GM18870 (cell line): Measurements from ENCODE around the gene VPS26B.
"Not testable (repeated sequence)": the region's sequence is repeated elsewhere in the genome, so short reads cannot be mapped to it uniquely, and the experiment has no call there.

Source experiments
- ATAC-seq: cut with Tn5 transposase; IDR thresholded peaks from one replicate; pipeline ENCODE4 v1.9.1; 2021; ENCODE audit warnings: moderate library complexity; ENCODE audit not compliant: unreplicated experiment

The VPS26B gene

GRCh38 chr11:134231958-134232659 is 7.6 kb downstream of the VPS26B start:
- ATAC-seq = no peak

- no peak for ATAC-seq
These were observed 9.3 kb downstream of the VPS26B start for GRCh38 chr11:134233729-134234179.

DNA sequence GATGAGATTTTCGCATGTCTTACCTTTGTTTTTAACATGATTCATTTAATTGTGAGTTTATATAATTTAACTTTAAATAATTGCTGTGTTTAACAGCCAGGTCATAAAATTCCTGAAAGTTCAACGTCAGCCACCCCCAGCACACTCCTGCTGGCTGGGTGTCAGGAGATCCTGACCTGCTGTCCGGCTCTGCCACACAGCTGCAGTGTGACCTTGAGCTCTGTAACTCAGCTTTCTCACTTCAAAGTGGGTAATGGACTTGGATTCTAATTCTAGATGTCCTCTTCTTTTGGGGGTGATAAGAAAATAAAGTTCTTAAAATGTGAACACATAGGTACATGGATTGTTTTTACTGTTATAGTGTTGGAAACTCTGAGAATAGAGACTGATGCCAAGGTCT is 10.9 kb downstream of the VPS26B start:
- ATAC-seq = no peak

DNA sequence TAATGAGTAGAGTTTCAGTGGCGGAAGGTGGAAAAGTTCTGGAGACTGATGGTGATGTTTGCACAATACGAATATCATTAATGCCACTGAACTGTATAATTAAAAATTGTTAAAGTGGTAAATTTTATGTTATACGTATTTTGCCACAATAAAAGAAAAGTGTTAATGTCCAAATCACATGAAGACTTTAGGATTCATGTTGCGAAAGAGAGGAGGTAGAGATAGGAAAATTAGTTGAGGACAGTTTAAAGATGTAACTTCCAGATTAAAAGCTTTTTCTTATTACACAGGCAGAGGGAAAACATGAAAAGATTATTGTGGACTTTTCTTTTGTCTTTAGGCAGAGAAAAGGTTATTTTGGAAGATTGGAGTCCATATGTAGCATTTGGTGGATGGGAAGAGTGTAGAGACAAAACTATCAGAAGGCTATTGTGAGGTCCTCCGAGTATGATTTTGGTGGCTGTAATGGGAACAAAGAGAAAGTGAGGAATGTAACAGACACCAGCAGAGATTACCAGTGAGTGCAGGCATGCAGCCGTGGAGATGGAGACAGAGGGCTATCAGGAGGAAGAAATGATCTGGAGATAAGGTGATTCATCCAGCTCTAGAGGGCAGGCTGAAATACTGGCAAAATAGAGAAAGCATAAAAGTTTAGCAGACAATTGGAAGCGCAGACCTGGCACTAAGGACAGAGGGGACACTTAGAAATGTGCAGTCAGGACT is 12.5 kb downstream of the VPS26B start:
- no peak for ATAC-seq

GRCh38 chr11:134237557-134237922 is 13.1 kb downstream of the VPS26B start:
- no peak for ATAC-seq

GRCh38 chr11:134238956-134239355 is 14.5 kb downstream of the VPS26B start:
- no peak for ATAC-seq

DNA sequence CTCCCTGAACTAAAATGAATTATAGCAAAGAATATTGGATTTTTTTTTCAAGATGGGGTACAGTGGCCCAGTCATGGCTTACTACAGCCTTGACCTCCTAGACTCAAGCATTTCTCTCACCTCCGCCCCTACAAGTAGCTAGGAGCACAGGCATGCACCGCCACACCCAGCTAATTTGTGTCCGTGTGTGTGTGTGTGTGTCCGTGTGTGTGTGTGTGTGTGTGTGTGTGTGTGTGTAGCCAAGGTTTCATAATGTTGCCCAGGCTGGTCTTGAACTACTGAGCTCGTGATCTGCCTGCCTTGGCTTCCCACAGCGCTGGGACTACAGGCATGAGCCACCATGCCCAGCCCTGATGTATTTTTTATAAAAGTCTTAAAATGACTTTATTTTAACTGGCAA is 16.1 kb downstream of the VPS26B start:
- no peak for ATAC-seq

DNA sequence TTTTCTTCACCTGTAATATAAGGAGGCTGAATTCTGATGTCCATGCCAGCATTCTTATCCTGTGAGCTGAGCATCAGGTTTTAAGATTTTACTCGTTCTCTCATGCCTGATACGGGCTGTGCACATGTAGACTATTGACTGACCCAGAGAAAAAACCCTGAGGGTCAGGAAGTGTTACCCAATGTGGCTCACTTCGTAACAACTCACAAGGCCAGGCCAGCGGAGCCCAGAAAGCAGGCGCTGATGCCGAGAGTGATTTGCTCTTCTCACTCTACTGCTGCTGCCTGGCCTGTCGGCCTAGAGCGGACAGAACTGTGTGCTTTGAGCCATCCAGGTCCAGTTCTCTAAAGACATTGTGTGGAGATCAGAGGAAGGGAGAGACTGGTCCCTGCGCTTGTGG is 17.9 kb downstream of the VPS26B start:
- ATAC-seq = no peak

GRCh38 chr11:134243913-134244312 is 19.4 kb downstream of the VPS26B start:
- no peak for ATAC-seq

DNA sequence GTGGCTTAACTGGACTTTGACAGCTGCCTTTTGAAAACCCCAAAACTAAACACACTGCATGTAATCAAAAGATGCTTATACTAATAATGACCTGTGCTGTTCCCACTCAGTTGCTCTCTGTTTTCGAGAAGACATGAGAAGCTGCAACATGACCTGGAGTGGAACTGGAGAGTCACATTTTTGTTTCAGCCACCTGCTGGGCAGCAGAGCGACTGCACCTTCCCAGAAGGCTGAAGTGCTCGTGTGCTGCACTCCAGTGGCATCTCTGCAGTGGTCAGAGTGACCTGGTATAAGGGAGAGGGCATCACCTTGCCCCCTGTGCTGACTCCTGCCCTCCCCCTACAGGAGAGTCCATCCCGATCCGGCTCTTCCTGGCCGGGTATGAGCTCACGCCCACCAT is 20.1 kb downstream of the VPS26B start:
- ATAC-seq = peak; percentile 64

- ATAC-seq = no peak
These were observed 21.0 kb downstream of the VPS26B start for GRCh38 chr11:134245434-134245833.

- no peak for ATAC-seq
These were observed 21.6 kb downstream of the VPS26B start for GRCh38 chr11:134246100-134246499.

DNA sequence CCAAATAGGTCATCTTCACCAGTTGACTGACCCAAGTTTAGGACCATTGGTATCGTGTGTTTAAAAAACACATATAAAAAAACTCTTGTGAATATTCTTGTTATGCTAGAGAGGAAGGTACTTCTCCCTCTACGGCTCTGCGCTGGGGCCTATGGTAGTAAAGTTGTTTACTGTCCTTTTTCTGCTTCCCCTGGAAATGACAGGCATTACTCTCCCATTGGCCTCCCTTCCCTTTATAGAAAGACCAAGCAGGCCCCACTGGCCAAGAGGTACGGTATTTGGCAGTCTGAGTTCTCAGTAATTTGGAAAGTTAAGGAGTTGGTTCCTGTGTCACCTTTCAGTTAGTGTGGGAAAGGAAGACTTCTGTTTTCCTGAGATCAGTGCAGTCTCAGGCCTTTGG is 22.2 kb downstream of the VPS26B start:
- no peak for ATAC-seq

DNA sequence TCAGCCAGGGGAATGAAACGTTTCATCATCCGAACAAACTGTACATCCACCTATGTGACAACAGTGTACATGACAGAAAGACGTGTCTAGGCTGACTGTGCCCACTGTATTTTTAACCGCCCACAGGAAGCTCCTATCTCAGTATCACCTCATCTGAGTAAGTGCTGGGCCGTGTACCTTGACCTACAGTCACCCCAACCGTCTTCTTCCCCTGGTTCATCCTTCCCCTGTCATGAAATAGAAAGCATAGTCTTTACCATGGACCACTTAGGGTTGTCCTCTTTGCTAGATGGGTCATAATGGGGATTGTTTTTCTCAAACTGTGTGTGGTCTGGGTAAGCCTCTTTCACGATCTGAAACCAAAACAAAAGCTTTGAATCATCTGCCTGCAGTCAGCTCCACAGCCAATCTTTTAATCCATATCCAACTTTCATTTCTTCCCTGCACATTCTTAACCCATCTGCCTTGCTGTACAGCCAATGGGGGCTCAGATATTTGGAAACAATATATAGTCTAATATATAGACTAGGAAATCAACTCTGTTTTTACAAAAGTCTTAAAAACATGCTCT is 24.5 kb downstream of the VPS26B start:
- ATAC-seq = no peak

- no peak for ATAC-seq
These were observed 25.8 kb downstream of the VPS26B start for GRCh38 chr11:134250246-134250645.

GRCh38 chr11:134250675-134251074 is 26.2 kb downstream of the VPS26B start:
- ATAC-seq = no peak

DNA sequence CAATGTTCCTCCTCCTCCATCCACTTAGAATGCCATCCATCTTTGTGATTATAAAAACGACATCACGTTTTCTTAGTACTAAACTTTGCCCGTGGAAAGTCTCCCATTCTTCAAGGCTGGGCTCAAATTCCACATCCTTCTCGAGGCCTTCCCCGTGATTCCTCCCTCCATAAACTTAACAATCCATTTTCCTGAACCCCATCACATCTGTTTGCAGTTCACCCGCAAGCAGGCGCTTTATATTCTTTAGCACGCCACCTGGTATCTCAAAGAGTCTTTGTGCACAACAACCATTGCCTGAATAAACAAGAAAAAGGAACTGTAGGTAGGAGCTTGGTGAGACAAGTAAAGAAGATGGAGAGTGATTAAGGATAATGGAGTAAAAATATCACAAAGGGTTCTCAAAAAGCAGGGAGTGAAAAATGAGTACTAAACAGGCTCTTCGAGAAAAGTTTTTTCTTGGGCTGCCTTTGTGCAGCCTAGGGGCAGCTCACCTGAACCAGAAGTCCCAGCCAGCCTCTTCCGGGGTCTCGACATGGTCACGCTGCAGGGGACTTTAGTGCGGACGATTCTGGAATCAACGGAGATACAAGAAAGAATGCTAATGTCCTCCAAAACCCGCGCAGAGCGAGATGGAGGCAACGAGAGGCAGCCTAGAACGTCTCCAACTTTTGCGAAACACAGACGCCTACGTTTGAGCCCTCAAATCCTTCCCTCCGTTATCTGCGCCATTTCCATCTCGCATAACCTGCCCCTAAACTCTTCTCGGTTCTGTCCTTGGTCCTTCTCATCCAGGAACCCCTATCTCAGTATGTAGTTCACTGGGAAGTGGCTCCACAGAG is 28.1 kb downstream of the VPS26B start:
- ATAC-seq = peak; percentile 40

DNA sequence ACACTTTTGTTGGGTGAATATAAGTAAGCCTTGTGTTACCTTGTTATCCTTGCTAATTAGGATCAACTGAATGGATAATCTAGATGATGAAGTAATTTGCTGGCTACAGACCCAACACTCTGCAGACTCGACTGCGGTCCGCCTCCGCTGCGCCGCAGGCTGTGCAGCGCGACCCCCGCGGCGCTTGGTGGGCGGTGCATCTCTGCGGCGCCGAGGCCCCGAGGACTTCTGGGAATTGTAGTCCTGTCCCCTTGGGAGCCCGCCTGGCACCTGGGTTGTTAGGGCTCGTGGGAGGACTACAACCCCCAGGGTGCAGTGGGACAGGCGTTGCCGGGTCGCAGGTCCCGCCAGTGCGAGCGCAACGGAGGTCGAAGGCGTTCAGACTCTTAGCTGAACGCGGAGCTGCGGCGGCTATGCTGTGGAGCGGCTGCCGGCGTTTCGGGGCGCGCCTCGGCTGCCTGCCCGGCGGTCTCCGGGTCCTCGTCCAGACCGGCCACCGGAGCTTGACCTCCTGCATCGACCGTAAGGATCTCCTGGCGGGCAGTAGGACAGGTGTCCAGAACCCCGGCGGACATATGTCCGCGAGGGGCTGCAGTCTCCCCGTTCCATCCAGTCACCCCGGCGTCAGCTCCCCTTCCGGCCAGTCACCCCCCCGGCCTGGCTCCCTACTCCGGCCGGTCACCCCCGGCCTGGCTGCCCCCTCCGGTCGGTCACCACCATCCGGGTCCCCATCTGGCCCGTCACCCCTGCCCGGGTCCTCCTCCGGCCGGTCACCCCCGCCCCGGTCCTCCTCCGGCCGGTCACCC is 28.9 kb downstream of the VPS26B start, which contains the start of the genes ACAD8 and THYN1:
ACAD8 (plus strand) TSS at position 381 of the 806 bp plus-strand sequence; CDS start at position 414, 33 bp downstream.
THYN1 (minus strand) TSS at position 165 of the 806 bp plus-strand sequence. CDS start 470 bp downstream, outside the sequence.
- peak; percentile 97 for ATAC-seq

DNA sequence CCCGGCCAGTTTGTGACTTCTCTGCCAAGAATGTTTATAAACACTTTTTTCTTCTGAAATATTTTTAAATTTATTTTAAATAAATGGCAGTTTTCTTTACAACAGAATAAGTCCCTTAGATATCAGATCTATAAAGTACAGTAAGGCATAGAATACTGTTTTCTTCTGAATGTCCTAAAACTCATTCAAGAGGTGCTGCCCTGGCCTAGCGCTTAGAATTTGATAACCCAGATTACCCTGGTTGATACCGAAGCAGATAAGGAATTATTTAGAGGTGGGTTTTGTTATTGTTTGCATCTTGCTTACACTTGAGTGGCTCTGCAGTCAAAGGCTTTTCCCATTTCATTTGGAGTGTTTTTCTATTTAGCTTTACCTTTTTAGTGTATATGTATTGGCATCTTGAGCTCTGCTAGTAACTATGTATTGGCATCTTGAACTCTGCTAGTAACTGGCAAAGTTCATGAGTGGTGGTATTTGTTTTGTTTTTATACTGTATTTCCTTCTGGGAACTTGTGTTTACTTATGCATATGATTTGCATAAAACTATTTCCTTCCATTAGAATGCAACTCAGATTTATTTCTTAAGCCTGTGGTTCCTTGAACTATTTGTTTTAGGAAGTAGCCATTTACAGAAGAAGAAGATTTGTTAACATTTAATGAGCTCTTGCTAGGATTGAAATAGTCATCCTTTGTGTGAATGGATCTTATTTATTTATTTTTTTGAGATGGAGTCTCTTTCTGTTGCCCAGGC is 30.1 kb downstream of the VPS26B start:
- no peak for ATAC-seq

DNA sequence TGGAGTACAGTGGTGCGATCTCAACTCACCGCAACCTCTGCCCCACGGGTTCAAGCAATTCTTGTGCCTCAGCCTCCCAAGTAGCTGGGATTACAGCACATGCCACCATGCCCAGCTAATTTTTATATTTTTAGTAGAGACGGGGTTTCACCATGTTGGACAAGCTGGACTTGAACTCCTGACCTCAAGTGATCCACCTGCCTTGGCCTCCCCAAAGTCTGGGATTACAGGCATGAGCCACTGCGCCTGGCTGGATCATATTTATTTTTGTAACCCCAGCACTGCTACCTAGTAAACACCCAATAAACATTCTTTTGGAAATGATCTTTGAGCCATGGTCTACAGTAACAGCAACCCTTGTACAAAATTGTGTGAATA is 30.7 kb downstream of the VPS26B start:
- not testable (repeated sequence) for ATAC-seq
